Smooth muscle cell (in vitro differentiated cells): Measurements from ENCODE around the gene IVD. TPM values are rescaled to one million over a fixed set of nuclear protein-coding genes. Genes with fewer than 3 reads are reported as not detected.
A peak's percentile ranks its signal among the peaks of the same experiment; 100 is the strongest.

Experiments used
- DNase-seq: peaks from one replicate; lab custom pipeline; 2025; ENCODE audit not compliant: unreplicated experiment; lab: John Stamatoyannopoulos, UW
- H2AFZ ChIP-seq: fragments of 200-600 bp; sonication (generic); 2 replicates; pipeline ENCODE4 v1.6.0; 2016; ENCODE audit warnings: antibody characterized with exemption, low read depth, mild to moderate bottlenecking
- H3F3A ChIP-seq: fragments of 200-600 bp; sonication (generic); 2 replicates; pipeline ENCODE4 v1.6.0; 2017; ENCODE audit warnings: antibody characterized with exemption, low read depth
- H3K27ac ChIP-seq: fragments of 200-600 bp; sonication (generic); 2 replicates; pipeline ENCODE4 v1.5.1; 2016; ENCODE audit warnings: low read depth, mild to moderate bottlenecking
- H3K27me3 ChIP-seq: fragments of 200-600 bp; sonication (generic); 2 replicates; pipeline ENCODE4 v1.6.1; 2016; ENCODE audit warnings: low read depth, mild to moderate bottlenecking
- H3K36me3 ChIP-seq: fragments of 200-600 bp; sonication (generic); 2 replicates; pipeline ENCODE4 v1.5.1; 2016; ENCODE audit warnings: low read depth
- H3K4me1 ChIP-seq: fragments of 200-600 bp; sonication (generic); 2 replicates; pipeline ENCODE4 v1.5.1; 2016; ENCODE audit warnings: low read depth
- H3K4me2 ChIP-seq: fragments of 200-600 bp; sonication (generic); 2 replicates; pipeline ENCODE4 v1.6.0; 2016; ENCODE audit warnings: mild to moderate bottlenecking
- H3K4me3 ChIP-seq: fragments of 200-600 bp; sonication (generic); 2 replicates; pipeline ENCODE4 v1.5.1; 2016; ENCODE audit warnings: mild to moderate bottlenecking
- H3K79me2 ChIP-seq: fragments of 200-600 bp; sonication (generic); 2 replicates; pipeline ENCODE4 v1.6.0; 2016; ENCODE audit warnings: low read depth, mild to moderate bottlenecking
- H3K9ac ChIP-seq: fragments of 200-600 bp; sonication (generic); 2 replicates; pipeline ENCODE4 v1.6.0; 2016; ENCODE audit warnings: low read depth
- H3K9me3 ChIP-seq: fragments of 200-600 bp; sonication (generic); replicated peaks from 2 replicates; pipeline ENCODE4 v1.5.1; 2016; ENCODE audit warnings: low read depth
- H4K20me1 ChIP-seq: fragments of 200-600 bp; sonication (generic); 2 replicates; pipeline ENCODE4 v1.6.0; 2016; ENCODE audit warnings: low read depth
- WGBS: methylation state at CpG from one replicate; pipeline ENCODE4 v1.1.7; 2016; ENCODE audit warnings: low lambda C conversion rate; 5-methylcytosine and 5-hydroxymethylcytosine counted together
- polyA plus RNA-seq: library from polyadenylated mRNA; unstranded; fragments of >200 nt; fragmentation: Nextera tagmentation; extraction: Ambion mirVana; gene quantifications from 2 replicates; pipeline ENCODE4 v1.2.1, GENCODE V29; 2016
- total RNA-seq: library from RNA; depleted of rRNA; stranded (reverse); fragments of >200 nt; gene quantifications from 2 replicates; pipeline ENCODE4 v1.2.3, GENCODE V29; 2014
- TF ChIP-seq, protein P1 (sequence below): fragments of 200-600 bp; sonication (generic); IDR thresholded peaks from 2 replicates; pipeline ENCODE4 v1.5.1; 2017; ENCODE audit warnings: borderline replicate concordance, mild to moderate bottlenecking, antibody characterized with exemption; ENCODE audit not compliant: insufficient read depth, poor library complexity, severe bottlenecking

Gene IVD
- total and polyA plus RNA-seq, 2 experiments from 2014 or later = 17.4 to 37.8 TPM

DNA sequence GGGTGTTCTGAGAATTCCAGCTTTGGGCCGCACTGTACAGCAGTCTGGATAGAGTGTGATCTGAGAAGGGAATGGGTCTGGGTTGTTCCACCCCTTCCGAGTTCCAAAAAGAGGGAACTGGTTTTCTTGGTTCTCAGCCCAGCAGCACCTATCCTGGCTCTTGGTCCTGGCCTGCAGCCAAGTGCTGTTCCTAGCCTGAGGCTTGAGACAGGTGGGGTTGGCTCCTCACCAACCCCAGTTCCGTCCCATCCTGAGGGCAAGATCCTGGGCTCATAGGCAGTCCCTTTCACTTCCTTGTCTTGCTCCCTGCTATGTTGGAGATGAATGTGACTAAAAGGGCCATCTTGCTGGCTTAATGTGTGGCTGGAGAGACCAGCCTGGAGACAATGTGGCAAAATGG lies 15.2 kb downstream of the IVD start:
- H3F3A ChIP-seq = peaks cover 5% of the 10 kb centered on the region
- TF ChIP-seq, protein P1, sequence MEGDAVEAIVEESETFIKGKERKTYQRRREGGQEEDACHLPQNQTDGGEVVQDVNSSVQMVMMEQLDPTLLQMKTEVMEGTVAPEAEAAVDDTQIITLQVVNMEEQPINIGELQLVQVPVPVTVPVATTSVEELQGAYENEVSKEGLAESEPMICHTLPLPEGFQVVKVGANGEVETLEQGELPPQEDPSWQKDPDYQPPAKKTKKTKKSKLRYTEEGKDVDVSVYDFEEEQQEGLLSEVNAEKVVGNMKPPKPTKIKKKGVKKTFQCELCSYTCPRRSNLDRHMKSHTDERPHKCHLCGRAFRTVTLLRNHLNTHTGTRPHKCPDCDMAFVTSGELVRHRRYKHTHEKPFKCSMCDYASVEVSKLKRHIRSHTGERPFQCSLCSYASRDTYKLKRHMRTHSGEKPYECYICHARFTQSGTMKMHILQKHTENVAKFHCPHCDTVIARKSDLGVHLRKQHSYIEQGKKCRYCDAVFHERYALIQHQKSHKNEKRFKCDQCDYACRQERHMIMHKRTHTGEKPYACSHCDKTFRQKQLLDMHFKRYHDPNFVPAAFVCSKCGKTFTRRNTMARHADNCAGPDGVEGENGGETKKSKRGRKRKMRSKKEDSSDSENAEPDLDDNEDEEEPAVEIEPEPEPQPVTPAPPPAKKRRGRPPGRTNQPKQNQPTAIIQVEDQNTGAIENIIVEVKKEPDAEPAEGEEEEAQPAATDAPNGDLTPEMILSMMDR = no peak
- H3K9ac ChIP-seq = no peak overlapping the region
- no peaks in the 10 kb centered on the region for H3K36me3 ChIP-seq
- H4K20me1 ChIP-seq = no peaks in the 10 kb centered on the region
- no peaks in the 10 kb centered on the region for H3K9me3 ChIP-seq
- H3K27ac ChIP-seq = no peak overlapping the region
- H3K4me2 ChIP-seq = no peak overlapping the region
- DNase-seq = no peak
- no peaks in the 10 kb centered on the region for H3K79me2 ChIP-seq
- no peaks in the 10 kb centered on the region for H3K27me3 ChIP-seq
- no peaks in the 10 kb centered on the region for H3K4me1 ChIP-seq
- 73% methylated on average over 3 of the region's 3 CpGs for WGBS
- H2AFZ ChIP-seq = no peak overlapping the region
- H3K4me3 ChIP-seq = no peak overlapping the region

DNA sequence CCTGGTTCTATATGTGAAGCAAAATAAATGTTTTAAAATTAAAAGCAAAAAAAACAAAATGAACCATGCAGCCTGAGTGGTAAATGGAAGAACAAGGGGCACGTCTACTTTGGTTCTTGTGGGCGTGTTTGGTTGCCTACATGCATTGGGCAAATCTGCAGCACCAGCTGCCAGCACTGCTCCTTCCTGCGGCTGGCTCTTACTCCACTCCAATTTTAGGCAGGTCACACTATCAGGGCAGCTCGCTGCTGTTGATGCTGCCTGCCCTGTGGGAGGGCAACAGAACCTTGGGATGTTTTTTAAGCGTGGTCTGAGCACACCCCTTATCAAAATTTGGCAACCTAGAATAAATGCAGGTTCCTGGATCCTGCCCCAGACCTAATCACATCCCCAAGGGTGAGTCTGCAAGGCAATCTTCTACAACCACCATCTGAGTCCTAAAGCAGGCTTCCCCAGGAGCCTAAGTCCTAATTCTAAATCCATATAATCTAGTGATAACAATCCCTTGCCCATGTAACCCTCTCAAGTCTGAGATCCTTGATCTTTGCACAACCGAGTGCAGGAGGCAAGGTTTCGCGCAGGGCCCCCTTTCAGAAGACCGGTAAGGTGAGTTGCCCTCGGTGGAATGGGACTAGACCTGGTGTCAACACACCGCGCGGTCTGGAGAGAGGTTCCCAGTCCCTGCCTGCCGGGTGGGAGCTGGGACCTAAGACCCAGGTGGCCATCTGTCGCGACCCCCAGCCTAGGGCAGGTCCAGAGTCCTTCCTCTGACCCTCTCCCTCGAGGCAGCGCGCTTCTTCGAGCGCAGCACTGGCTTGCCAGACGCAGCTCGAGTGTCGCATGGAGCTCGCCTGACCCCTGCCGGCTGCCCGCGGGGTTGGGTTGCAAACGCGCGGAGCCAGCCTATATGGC lies 15.9 kb downstream of the IVD start:
- no peaks in the 10 kb centered on the region for H3K36me3 ChIP-seq
- no peaks in the 10 kb centered on the region for H4K20me1 ChIP-seq
- H3K4me3 ChIP-seq = peak overlapping the region; percentile 18
- peak overlapping the region; percentile 81 for H3K4me2 ChIP-seq
- no peaks in the 10 kb centered on the region for H3K79me2 ChIP-seq
- no peak overlapping the region for H3K9ac ChIP-seq
- no peaks in the 10 kb centered on the region for H3K9me3 ChIP-seq
- H3F3A ChIP-seq = peaks cover 5% of the 10 kb centered on the region
- no peak overlapping the region for H2AFZ ChIP-seq
- WGBS = 18% methylated on average over 31 of the region's 31 CpGs
- TF ChIP-seq, protein P1 = peak; percentile 88
- H3K27me3 ChIP-seq = no peaks in the 10 kb centered on the region
- DNase-seq = peak; percentile 35
- no peak overlapping the region for H3K27ac ChIP-seq
- no peaks in the 10 kb centered on the region for H3K4me1 ChIP-seq

DNA sequence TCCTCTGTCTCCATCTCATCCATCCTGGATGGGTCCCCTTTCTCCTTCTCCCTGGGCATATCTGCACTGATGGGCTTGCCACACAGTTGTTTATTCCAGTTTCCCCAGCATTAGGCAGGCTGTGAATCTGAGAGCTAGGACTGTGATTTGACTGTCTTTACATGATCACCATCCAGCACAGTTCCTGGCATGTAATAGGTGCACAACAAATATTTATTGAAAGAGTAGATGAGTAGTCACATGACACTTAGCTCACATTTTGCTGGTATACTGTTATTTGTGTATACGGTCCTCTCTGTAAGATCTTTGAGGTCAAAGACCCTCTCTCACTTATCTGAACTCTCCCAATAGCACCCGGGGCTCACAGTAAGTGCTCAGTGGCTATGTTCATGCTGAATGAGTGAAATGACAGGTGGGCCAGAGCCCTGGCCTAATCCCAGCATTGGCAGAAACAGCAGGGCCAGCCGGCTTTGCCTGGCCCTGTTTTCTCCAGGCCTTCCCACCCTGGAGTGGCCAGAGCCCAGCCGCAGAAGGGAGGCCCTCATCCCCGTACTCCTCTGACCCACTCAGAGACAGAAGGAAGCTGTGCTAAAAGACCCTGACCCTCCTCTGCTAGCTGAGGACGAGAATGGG lies 19.0 kb downstream of the IVD start:
- H3K9ac ChIP-seq = no peak overlapping the region

More for the DNA sequence above, 19.0 kb downstream of the IVD start:
- no peak overlapping the region for H3K4me2 ChIP-seq
- H3K36me3 ChIP-seq = no peaks in the 10 kb centered on the region
- no peak overlapping the region for H3K4me3 ChIP-seq
- no peak overlapping the region for H3K27ac ChIP-seq
- no peaks in the 10 kb centered on the region for H3K27me3 ChIP-seq
- H3F3A ChIP-seq = peaks cover 5% of the 10 kb centered on the region
- WGBS = 97% methylated on average over 6 of the region's 6 CpGs
- H3K9me3 ChIP-seq = no peaks in the 10 kb centered on the region
- no peak for DNase-seq
- H3K4me1 ChIP-seq = no peaks in the 10 kb centered on the region
- no peak overlapping the region for H2AFZ ChIP-seq
- no peaks in the 10 kb centered on the region for H4K20me1 ChIP-seq
- TF ChIP-seq, protein P1 = no peak
- H3K79me2 ChIP-seq = no peaks in the 10 kb centered on the region
